CD4-positive, alpha-beta memory T cell (primary cell): ENCODE results near the gene IDH3B. TPM values are rescaled to one million over a fixed set of nuclear protein-coding genes. Genes with fewer than 3 reads are reported as not detected.
A peak's percentile ranks its signal among the peaks of the same experiment; 100 is the strongest.
"Not testable (repeated sequence)": the region's sequence is repeated elsewhere in the genome, so short reads cannot be mapped to it uniquely, and the experiment has no call there.

Experiments
- CTCF ChIA-PET: fragments of 350-600 bp; sonication (Branson Sonifier 250); formaldehyde crosslinking; loops from one replicate; lab custom pipeline; 2021; ENCODE audit warnings: inconsistent platforms; ENCODE audit not compliant: partially characterized antibody; lab: Charles Lee
- POLR2A ChIA-PET: fragments of 350-600 bp; sonication (Branson Sonifier 250); formaldehyde crosslinking; loops from one replicate; lab custom pipeline; 2021; ENCODE audit not compliant: partially characterized antibody; lab: Charles Lee
- DNase-seq, 5 donors: peaks; one replicate each; pipeline versions ENCODE4 v3.0.0 to v3.0.0-alpha.2; 2020 to 2022; ENCODE audit warnings: mixed read lengths in 1 of 5
- H3K27ac ChIP-seq: one replicate; pipeline ENCODE4 v1.7.0; 2013; ENCODE audit warnings: low read depth, low read length
- H3K27me3 ChIP-seq: 2 replicates; pipeline ENCODE4 v1.7.0; 2013; ENCODE audit warnings: mild to moderate bottlenecking, low read length, moderate library complexity; ENCODE audit not compliant: insufficient read depth
- H3K36me3 ChIP-seq: 2 replicates; pipeline ENCODE4 v1.7.0; 2013; ENCODE audit warnings: mild to moderate bottlenecking, low read length, moderate library complexity; ENCODE audit not compliant: insufficient read depth
- H3K4me1 ChIP-seq: 2 replicates; pipeline ENCODE4 v1.7.0; 2013; ENCODE audit warnings: mild to moderate bottlenecking, low read length, moderate library complexity; ENCODE audit not compliant: insufficient read depth
- H3K4me3 ChIP-seq, 2 donors: one replicate each; pipeline ENCODE4 v1.7.0; 2013; ENCODE audit warnings: low read length in 2 of 2, mild to moderate bottlenecking in 1 of 2
- H3K9me3 ChIP-seq, 2 donors: one replicate each; pipeline ENCODE4 v1.7.0; 2013; ENCODE audit warnings: low read length in 2 of 2, control low read depth in 1 of 2; ENCODE audit not compliant: control insufficient read depth in 1 of 2
- H3K27ac Mint-ChIP-seq, 7 donors: one replicate each; pipeline ENCODE4 v1.8.0; 2020 to 2021; ENCODE audit warnings: mixed read lengths in 7 of 7, mild to moderate bottlenecking in 6 of 7, inconsistent platforms in 3 of 7, moderate library complexity in 3 of 7
- H3K27me3 Mint-ChIP-seq, 2 donors: one replicate each; pipeline ENCODE4 v1.8.0; 2020 to 2021; ENCODE audit warnings: mixed read lengths in 2 of 2
- H3K36me3 Mint-ChIP-seq, 2 donors: one replicate each; pipeline ENCODE4 v1.8.0; 2020 to 2021; ENCODE audit warnings: mixed read lengths in 2 of 2, inconsistent platforms in 1 of 2, mild to moderate bottlenecking in 1 of 2
- H3K4me1 Mint-ChIP-seq, 4 donors: one replicate each; pipeline ENCODE4 v1.8.0; 2020 to 2021; ENCODE audit warnings: mixed read lengths in 4 of 4, mild to moderate bottlenecking in 1 of 4
- H3K4me3 Mint-ChIP-seq, 8 donors: one replicate each; pipeline ENCODE4 v1.8.0; 2020 to 2021; ENCODE audit warnings: mixed read lengths in 8 of 8, mild to moderate bottlenecking in 7 of 8, moderate library complexity in 6 of 8, inconsistent platforms in 3 of 8
- H3K9me3 Mint-ChIP-seq, 8 donors: one replicate each; pipeline ENCODE4 v1.8.0; 2020 to 2021; ENCODE audit warnings: mixed read lengths in 8 of 8, mild to moderate bottlenecking in 5 of 8, inconsistent platforms in 3 of 8, moderate library complexity in 1 of 8
- intact Hi-C: fragments of 100-400 bp; cut with micrococcal nuclease; formaldehyde crosslinking; loops from one replicate; pipeline ENCODE4 v1.15.1; 2023
- polyA plus RNA-seq, 2 donors: library from polyadenylated mRNA; unstranded; fragments of 300-500 nt; fragmentation: Illumina TruSeq; gene quantifications; one replicate each; pipeline ENCODE4 v1.2.3, GENCODE V29; 2021
- total RNA-seq, 2 experiments: library from RNA; stranded (reverse); gene quantifications; one replicate each; pipeline ENCODE4 v1.2.3, GENCODE V29; 2021

The IDH3B gene
- total and polyA plus RNA-seq, 4 experiments from 2014 or later = 88.1 to 132 (median 94.9) TPM

DNA sequence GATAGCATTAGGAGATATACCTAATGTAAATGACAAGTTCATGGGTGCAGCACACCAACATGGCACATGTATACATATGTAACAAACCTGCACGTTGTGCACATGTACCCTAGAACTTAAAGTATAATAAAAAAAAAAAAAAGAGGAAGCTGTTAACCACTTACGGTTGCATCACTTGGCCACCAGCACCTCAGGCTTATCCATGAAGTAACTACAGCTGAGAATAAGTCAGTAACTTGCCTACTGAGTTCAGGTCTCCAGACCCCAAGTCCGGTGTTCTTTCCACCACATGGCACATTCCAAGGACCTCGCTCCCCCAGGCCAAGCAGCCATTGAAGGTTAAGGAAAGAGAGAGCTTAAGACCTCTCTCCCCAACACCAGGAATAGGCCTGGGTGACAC lies 20.8 kb upstream of the IDH3B start:
- H3K27me3 ChIP-seq, H3K36me3 Mint-ChIP-seq, POLR2A ChIA-PET, H3K4me3 ChIP-seq, H3K36me3 ChIP-seq, H3K4me3 Mint-ChIP-seq, H3K9me3 Mint-ChIP-seq, H3K9me3 ChIP-seq, DNase-seq, H3K27ac ChIP-seq: not testable (repeated sequence)
- intact Hi-C loops = loop anchor here (5.0 kb wide), 1 partner anchor 297 kb away; no protein-coding TSS in a partner anchor
- Mint-ChIP-seq H3K4me1 (peaks cover 3 to 13% (median 11%) of the 10 kb centered on the region in 4 donors), H3K27ac (peak overlapping the region in 1 of 7 donors; percentile 52), H3K27me3 (peaks cover 8 to 20% of the 10 kb centered on the region in 2 donors)
- CTCF ChIA-PET = interaction anchor here (0.7 to 7.8 kb wide), 5 partner anchors 34 to 70 kb away, joined by 3 to 99 read pairs (median 5); no protein-coding TSS in a partner anchor
- peaks cover 12% of the 10 kb centered on the region for H3K4me1 ChIP-seq

DNA sequence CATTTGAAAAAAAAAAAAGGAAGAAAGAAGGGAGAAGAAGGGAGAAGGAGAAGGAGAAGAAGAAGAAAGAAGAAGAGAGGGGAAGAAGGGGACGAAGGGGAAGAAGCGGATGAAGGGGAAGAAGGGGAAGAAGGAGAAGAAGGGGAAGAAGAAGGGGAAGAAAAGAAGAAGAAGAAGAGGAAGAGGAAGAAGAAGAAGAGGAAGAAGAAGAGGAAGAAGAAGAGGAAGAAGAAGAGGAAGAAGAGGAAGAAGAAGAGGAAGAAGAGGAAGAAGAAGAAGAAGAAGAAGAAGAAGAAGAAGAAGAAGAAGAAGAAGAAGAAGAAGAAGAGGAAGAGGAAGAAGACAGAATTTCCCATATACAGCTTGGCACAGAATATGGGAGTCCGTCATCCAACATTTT lies 18.0 kb upstream of the IDH3B start:
- H3K27me3 ChIP-seq, CTCF ChIA-PET, intact Hi-C loops, H3K9me3 Mint-ChIP-seq, H3K36me3 ChIP-seq, H3K36me3 Mint-ChIP-seq, H3K4me3 Mint-ChIP-seq, H3K4me1 ChIP-seq, H3K27ac ChIP-seq, H3K4me1 Mint-ChIP-seq, H3K27ac Mint-ChIP-seq, DNase-seq, H3K9me3 ChIP-seq, POLR2A ChIA-PET, H3K4me3 ChIP-seq: not testable (repeated sequence)
- H3K27me3 Mint-ChIP-seq = peaks cover 11 to 18% of the 10 kb centered on the region in 2 donors

- no peaks in the 10 kb centered on the region for H3K9me3 ChIP-seq
- DNase-seq = no peak
- H3K4me3 ChIP-seq = no peak overlapping the region
- no peaks in the 10 kb centered on the region for H3K4me1 ChIP-seq
- Mint-ChIP-seq H3K27me3 (peaks cover 11 to 14% of the 10 kb centered on the region in 2 donors), H3K4me1 (no peaks in the 10 kb centered on the region), H3K27ac (no peak overlapping the region), H3K36me3 (no peaks in the 10 kb centered on the region), H3K4me3 (no peak overlapping the region), H3K9me3 (no peaks in the 10 kb centered on the region)
- no peaks in the 10 kb centered on the region for H3K36me3 ChIP-seq
- intact Hi-C loops = no loop called here
- H3K27ac ChIP-seq = no peak overlapping the region
- peaks cover 4% of the 10 kb centered on the region for H3K27me3 ChIP-seq
- POLR2A ChIA-PET = no interaction called here
- CTCF ChIA-PET = interaction anchor here (0.6 kb wide), 1 partner anchor 193 kb away, joined by 3 read pairs; no protein-coding TSS in a partner anchor
Observed at GRCh38 chr20:2680046-2680445, 16.0 kb upstream of the IDH3B start.

- H3K4me3 ChIP-seq = no peak overlapping the region
- no peaks in the 10 kb centered on the region for H3K4me1 Mint-ChIP-seq
- H3K27me3 ChIP-seq = no peaks in the 10 kb centered on the region
- H3K4me3 Mint-ChIP-seq = no peak overlapping the region
- intact Hi-C loops = no loop called here
- no peaks in the 10 kb centered on the region for H3K36me3 Mint-ChIP-seq
- no peaks in the 10 kb centered on the region for H3K36me3 ChIP-seq
- no peaks in the 10 kb centered on the region for H3K9me3 ChIP-seq
- H3K4me1 ChIP-seq = no peaks in the 10 kb centered on the region
- no peak overlapping the region for H3K27ac ChIP-seq
- POLR2A ChIA-PET = interaction anchor here (0.7 to 1.6 kb wide), 3 partner anchors 9 to 19 kb away, joined by 5 to 7 read pairs (median 7); partner anchors contain the start of gene IDH3B
- peaks cover 0 to 3% of the 10 kb centered on the region in 2 donors for H3K27me3 Mint-ChIP-seq
- peaks cover 0 to under 1% (median 0%) of the 10 kb centered on the region in 8 donors for H3K9me3 Mint-ChIP-seq
- CTCF ChIA-PET = interaction anchor here (1.0 to 1.2 kb wide), 3 partner anchors 9 to 193 kb away, joined by 3 to 8 read pairs (median 4); partner anchors contain the start of gene IDH3B
- no peak overlapping the region for H3K27ac Mint-ChIP-seq
- no peak for DNase-seq
Observed at GRCh38 chr20:2673453-2673852, 9.4 kb upstream of the IDH3B start.

GRCh38 chr20:2672446-2672845 lies 8.4 kb upstream of the IDH3B start:
- H3K27me3 ChIP-seq = no peaks in the 10 kb centered on the region
- no peak overlapping the region for H3K4me3 ChIP-seq
- H3K4me1 ChIP-seq = no peaks in the 10 kb centered on the region
- ChIA-PET CTCF (interaction anchor here (0.7 to 1.1 kb wide), 2 partner anchors 14 to 15 kb away, joined by 3 read pairs; no protein-coding TSS in a partner anchor), POLR2A (interaction anchor here (1.2 kb wide), 1 partner anchor 8 kb away, joined by 5 read pairs; no protein-coding TSS in a partner anchor)
- no peak overlapping the region for H3K27ac ChIP-seq
- no peaks in the 10 kb centered on the region for H3K9me3 ChIP-seq
- no peaks in the 10 kb centered on the region for H3K36me3 ChIP-seq
- Mint-ChIP-seq H3K4me1 (no peaks in the 10 kb centered on the region), H3K9me3 (peaks cover 0 to 2% (median 0%) of the 10 kb centered on the region in 8 donors), H3K27ac (no peak overlapping the region), H3K4me3 (no peak overlapping the region), H3K27me3 (no peaks in the 10 kb centered on the region), H3K36me3 (no peaks in the 10 kb centered on the region)
- intact Hi-C loops = no loop called here
- no peak for DNase-seq

DNA sequence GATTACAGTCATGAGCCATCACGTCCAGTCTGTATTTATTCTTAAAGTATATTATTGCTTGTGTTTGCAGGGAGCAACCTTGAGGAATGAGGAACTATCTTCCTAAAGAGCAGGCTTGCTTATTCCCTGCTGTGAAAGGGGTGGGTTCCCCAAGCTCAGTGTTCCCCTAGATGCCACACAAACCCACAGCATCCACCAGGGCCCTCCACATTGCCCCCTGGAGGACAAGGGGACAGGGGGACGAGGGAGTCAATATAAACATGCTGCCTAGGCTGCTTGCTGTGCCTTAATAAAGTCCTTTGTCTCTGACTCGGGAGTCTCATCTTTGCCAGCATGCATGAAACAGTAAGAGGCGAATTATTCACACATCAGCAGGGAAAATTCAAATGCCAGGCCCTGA lies 8.0 kb upstream of the IDH3B start:
- Mint-ChIP-seq H3K4me1 (no peaks in the 10 kb centered on the region), H3K27ac (no peak overlapping the region), H3K27me3 (no peaks in the 10 kb centered on the region), H3K36me3 (no peaks in the 10 kb centered on the region), H3K9me3 (peaks cover 0 to 2% (median 0%) of the 10 kb centered on the region in 8 donors), H3K4me3 (no peak overlapping the region)
- H3K27me3 ChIP-seq = no peaks in the 10 kb centered on the region
- no peaks in the 10 kb centered on the region for H3K9me3 ChIP-seq
- DNase-seq = no peak
- no peak overlapping the region for H3K27ac ChIP-seq
- ChIA-PET CTCF (interaction anchor here (1.1 kb wide), 1 partner anchor 16 kb away, joined by 3 read pairs; no protein-coding TSS in a partner anchor), POLR2A (interaction anchor here (1.2 kb wide), 1 partner anchor 8 kb away, joined by 5 read pairs; no protein-coding TSS in a partner anchor)
- H3K4me3 ChIP-seq = no peak overlapping the region
- H3K36me3 ChIP-seq = no peaks in the 10 kb centered on the region
- no peaks in the 10 kb centered on the region for H3K4me1 ChIP-seq
- intact Hi-C loops = no loop called here

- H3K27ac Mint-ChIP-seq = peak overlapping the region; percentile 90 to 100 (median 98)
- Histone ChIP-seq H3K4me3 (peak overlapping the region; percentile 57 to 93), H3K27ac (peak overlapping the region; percentile 83), H3K4me1 (peaks cover 13% of the 10 kb centered on the region), H3K36me3 (peaks cover 27% of the 10 kb centered on the region), H3K9me3 (no peaks in the 10 kb centered on the region), H3K27me3 (no peaks in the 10 kb centered on the region)
- peak overlapping the region; percentile 87 to 98 (median 94) for H3K4me3 Mint-ChIP-seq
- H3K9me3 Mint-ChIP-seq = peaks cover 0 to 5% (median 0%) of the 10 kb centered on the region in 8 donors
- CTCF ChIA-PET = interaction anchor here (0.8 to 1.6 kb wide), 3 partner anchors 10 to 14 kb away, joined by 3 to 8 read pairs (median 5); no protein-coding TSS in a partner anchor
- peaks cover 18 to 39% (median 26%) of the 10 kb centered on the region in 4 donors for H3K4me1 Mint-ChIP-seq
- H3K36me3 Mint-ChIP-seq = peaks cover 41 to 45% of the 10 kb centered on the region in 2 donors
- POLR2A ChIA-PET = interaction anchor here (0.5 to 5.8 kb wide), 15 partner anchors 10 to 1532 kb away, joined by 3 to 180 read pairs (median 5); partner anchors contain the start of genes NOP56, PCED1A, SNRPB and VPS16
- H3K27me3 Mint-ChIP-seq = no peaks in the 10 kb centered on the region
- intact Hi-C loops = loop anchor here (5.0 kb wide), 1 partner anchor 179 kb away; the partner anchor contains the start of genes PCED1A and VPS16
- DNase-seq = no peak
Observed at GRCh38 chr20:2663364-2663886, 591 bp downstream of the IDH3B start.
